Right lobe of liver (tissue), 6 donors: Measurements from ENCODE around the gene C4orf50. TPM values are rescaled to one million over a fixed set of nuclear protein-coding genes. Genes with fewer than 3 reads are reported as not detected.

Experiments
- ATAC-seq, 4 donors: fragments of 200-7000 bp; cut with Tn5 transposase; one replicate each; pipeline ENCODE4 v1.9.1; 2020; ENCODE audit warnings: mild to moderate bottlenecking in 4 of 4, moderate library complexity in 4 of 4
- DNase-seq, 3 donors: peaks; one replicate each; pipeline ENCODE4 v3.0.0-alpha.2; 2020
- H3K27ac ChIP-seq, 3 donors: fragments of 200-600 bp; one replicate each; pipeline ENCODE4 v1.8.0; 2022
- H3K27me3 ChIP-seq, 2 donors: fragments of 200-600 bp; one replicate each; pipeline ENCODE4 v1.8.0; 2022
- H3K36me3 ChIP-seq, 4 donors: fragments of 200-600 bp; sonication (generic) in 1 of 4; one replicate each; pipeline versions ENCODE4 v1.5.1 to v1.8.0; 2017 to 2022; ENCODE audit warnings: control low read depth in 1 of 4
- H3K4me1 ChIP-seq, 4 donors: fragments of 200-600 bp; sonication (generic) in 1 of 4; one replicate each; pipeline versions ENCODE4 v1.5.1 to v1.8.0; 2017 to 2022; ENCODE audit warnings: control low read depth in 1 of 4
- H3K4me3 ChIP-seq, 3 donors: fragments of 200-600 bp; one replicate each; pipeline ENCODE4 v1.8.0; 2022
- H3K9me3 ChIP-seq, 4 donors: fragments of 200-600 bp; sonication (generic) in 1 of 4; one replicate each; pipeline versions ENCODE4 v1.5.1 to v1.8.0; 2017 to 2022; ENCODE audit warnings: control low read depth in 1 of 4
- POLR2A ChIP-seq: fragments of 450-650 bp; IDR thresholded peaks from one replicate; pipeline ENCODE4 v1.6.1; 2017; ENCODE audit warnings: antibody characterized with exemption, mild to moderate bottlenecking
- WGBS: methylation state at CpG from one replicate; pipeline ENCODE4 v1.1.6; 2018; ENCODE audit warnings: low coverage, low lambda C conversion rate; ENCODE audit not compliant: insufficient coverage; ENCODE audit errors: missing lambda C conversion rate; 5-methylcytosine and 5-hydroxymethylcytosine counted together
- intact Hi-C, 2 donors: fragments of 100-400 bp; cut with DNase I; formaldehyde crosslinking; loops; one replicate each; pipeline versions ENCODE4 v1.11.2 to v1.14.1; 2022
- total RNA-seq, 6 experiments: library from RNA; depleted of rRNA in 2 of 6; stranded (reverse); fragments of >200 nt in 2 of 6; fragmentation: NEBNext Ultra II Directional in 3 of 6; extraction: Animal tissue kit (Norgen Biotek cat#: 25700) in 3 of 6; gene quantifications; one replicate each; pipeline versions ENCODE4 v1.1.0 to v1.2.4, GENCODE V29; 2016 to 2023
- TF ChIP-seq, protein P1 (sequence below), 4 donors: fragments of 200-600 bp in 3 of 4; fragments of 450-650 bp in 1 of 4; IDR thresholded peaks; one replicate each; pipeline versions ENCODE4 v1.5.1 to v1.8.0; 2016 to 2022; ENCODE audit warnings: antibody characterized with exemption in 4 of 4, mild to moderate bottlenecking in 2 of 4
- donor health status: DM: no; HTN: yes; CAD: no.
- donor health status: DM: no; HTN: no; CAD: no.
- donor health status: DM: no; HTN: no; CAD: no.
- donor health status: DM: no; HTN: yes; CAD: no.
- donor health status: DM: no; HTN: yes; CAD: no.

The C4orf50 gene
- total RNA-seq, 6 experiments from 2014 or later, result under 0.01 to 0.06 TPM; not detected in 4

DNA sequence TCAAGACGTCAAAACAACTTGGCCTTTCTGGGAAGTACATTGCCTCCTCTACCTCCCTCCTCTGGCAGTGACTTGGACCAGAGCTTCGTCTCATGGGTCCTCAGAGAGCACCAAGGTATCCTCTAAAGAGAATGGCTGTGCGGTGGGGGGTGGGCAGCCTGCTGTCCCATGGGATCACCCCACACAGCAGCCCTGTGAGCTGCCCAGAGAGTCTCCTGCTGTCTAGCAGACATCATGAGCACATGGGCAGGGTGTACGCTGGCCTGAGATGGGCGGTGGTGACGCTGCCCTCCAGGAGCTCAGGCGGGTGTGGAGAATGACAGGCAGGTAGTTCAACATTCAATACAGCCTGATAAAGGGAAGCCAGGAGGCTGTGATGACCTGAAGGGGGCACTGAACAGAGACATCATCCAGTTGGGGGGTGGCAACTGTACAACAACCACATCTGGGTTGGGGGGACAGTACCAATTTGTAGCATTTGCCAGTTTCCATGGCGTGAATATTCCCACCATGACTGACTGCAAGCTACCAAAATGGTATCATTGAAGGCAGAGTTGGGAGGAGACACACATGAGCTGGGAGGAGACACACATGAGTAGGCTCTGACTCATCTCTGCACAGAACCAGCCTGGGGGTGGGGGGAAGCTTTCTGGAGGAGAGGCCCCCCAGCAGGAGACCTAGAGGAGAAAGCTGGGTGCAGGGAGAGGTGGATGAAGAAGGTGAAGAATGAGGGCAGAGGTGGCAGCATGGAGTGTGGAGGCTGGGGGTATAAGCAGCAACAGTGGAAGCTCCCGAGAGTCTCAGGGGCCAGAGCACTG, 35.9 kb downstream of the C4orf50 start:
- DNase-seq, result no peak
- WGBS, result 43% methylated on average over 7 of the region's 9 CpGs

DNA sequence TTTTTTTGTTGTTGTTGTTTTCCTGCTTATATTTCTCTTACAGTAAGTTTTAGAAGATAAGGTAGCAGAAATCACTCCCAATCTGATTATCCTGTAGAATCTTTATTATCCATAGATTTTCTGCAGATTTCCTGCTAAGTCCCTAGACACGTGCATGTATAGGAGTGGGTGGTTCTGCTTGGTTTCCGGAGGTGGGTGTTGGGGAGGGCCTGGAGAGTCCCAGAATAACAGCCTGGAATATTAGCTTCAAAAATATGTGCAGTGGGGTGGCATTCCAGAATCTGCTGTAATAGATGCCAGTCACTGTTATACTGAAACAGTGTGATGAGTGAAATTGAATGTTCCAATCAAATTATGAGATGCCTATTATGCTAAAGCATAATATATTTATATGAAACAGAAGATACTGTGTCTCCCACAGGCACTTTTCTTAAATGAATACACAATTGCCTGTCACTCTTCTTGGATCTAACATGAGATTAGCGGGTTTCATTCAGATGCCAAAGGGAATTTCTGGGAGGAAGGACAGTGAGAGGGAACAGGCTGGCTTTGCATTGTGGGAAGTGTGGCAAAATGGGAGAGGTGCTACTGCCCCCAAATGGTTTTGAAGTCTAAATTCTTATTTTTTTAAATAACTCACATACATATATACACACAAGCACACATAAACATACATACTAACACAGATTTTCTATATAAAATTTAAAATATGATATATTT, 37.6 kb downstream of the C4orf50 start:
- no peaks in the 10 kb centered on the region for H3K4me1 ChIP-seq
- no peak overlapping the region for H3K4me3 ChIP-seq
- no peak for ATAC-seq
- H3K36me3 ChIP-seq, result no peaks in the 10 kb centered on the region
- no peak for TF ChIP-seq POLR2A
- TF ChIP-seq, protein P1, sequence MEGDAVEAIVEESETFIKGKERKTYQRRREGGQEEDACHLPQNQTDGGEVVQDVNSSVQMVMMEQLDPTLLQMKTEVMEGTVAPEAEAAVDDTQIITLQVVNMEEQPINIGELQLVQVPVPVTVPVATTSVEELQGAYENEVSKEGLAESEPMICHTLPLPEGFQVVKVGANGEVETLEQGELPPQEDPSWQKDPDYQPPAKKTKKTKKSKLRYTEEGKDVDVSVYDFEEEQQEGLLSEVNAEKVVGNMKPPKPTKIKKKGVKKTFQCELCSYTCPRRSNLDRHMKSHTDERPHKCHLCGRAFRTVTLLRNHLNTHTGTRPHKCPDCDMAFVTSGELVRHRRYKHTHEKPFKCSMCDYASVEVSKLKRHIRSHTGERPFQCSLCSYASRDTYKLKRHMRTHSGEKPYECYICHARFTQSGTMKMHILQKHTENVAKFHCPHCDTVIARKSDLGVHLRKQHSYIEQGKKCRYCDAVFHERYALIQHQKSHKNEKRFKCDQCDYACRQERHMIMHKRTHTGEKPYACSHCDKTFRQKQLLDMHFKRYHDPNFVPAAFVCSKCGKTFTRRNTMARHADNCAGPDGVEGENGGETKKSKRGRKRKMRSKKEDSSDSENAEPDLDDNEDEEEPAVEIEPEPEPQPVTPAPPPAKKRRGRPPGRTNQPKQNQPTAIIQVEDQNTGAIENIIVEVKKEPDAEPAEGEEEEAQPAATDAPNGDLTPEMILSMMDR (IDR thresholded peaks at IDR 0.05), result no peak
- H3K9me3 ChIP-seq, result no peaks in the 10 kb centered on the region
- H3K27ac ChIP-seq, result no peak overlapping the region
- WGBS, result 41% methylated on average over 3 of the region's 3 CpGs
- no peak for DNase-seq
- H3K27me3 ChIP-seq, result no peaks in the 10 kb centered on the region
- intact Hi-C loops, result no loop called here

More for the DNA sequence above, 35.9 kb downstream of the C4orf50 start:
- intact Hi-C loops, result no loop called here
- no peaks in the 10 kb centered on the region for H3K4me1 ChIP-seq
- H3K9me3 ChIP-seq, result no peaks in the 10 kb centered on the region
- H3K36me3 ChIP-seq, result no peaks in the 10 kb centered on the region
- ATAC-seq, result no peak
- H3K4me3 ChIP-seq, result no peak overlapping the region
- no peak overlapping the region for H3K27ac ChIP-seq
- H3K27me3 ChIP-seq, result no peaks in the 10 kb centered on the region
- TF ChIP-seq, protein P1 (IDR thresholded peaks at IDR 0.05), result no peak
- no peak for TF ChIP-seq POLR2A

DNA sequence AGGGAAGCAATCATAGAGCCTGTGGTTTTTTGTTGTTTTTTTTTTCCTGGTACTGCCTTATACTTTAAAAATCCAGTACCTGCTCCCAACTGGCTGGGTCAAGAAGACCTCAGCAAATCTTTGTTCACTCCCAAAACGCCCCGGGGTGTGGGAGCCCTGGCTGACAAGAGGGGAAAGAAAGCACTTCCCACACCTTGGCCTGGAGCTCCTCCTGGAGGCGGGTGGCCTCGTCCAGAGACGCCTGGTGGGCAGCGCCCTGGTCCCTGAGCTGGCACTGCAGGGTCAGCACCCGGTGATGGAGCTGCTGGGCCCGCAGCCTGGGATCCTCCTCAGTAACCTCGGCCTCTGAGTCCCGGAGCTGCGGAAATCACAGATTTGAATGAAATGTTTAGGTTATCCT, 38.2 kb downstream of the C4orf50 start:
- ATAC-seq (peak in 1 of 4 donors; percentile 21), DNase-seq (no peak)
- Histone ChIP-seq H3K4me3 (no peak overlapping the region), H3K36me3 (no peaks in the 10 kb centered on the region), H3K27ac (no peak overlapping the region), H3K4me1 (no peaks in the 10 kb centered on the region), H3K27me3 (no peaks in the 10 kb centered on the region), H3K9me3 (no peaks in the 10 kb centered on the region)
- no peak for TF ChIP-seq POLR2A
- TF ChIP-seq, protein P1 (IDR thresholded peaks at IDR 0.05), result peak in 2 of 4 donors; percentile 10 to 21
- 5% methylated on average over 8 of the region's 11 CpGs for WGBS
- intact Hi-C loops, result no loop called here

DNA sequence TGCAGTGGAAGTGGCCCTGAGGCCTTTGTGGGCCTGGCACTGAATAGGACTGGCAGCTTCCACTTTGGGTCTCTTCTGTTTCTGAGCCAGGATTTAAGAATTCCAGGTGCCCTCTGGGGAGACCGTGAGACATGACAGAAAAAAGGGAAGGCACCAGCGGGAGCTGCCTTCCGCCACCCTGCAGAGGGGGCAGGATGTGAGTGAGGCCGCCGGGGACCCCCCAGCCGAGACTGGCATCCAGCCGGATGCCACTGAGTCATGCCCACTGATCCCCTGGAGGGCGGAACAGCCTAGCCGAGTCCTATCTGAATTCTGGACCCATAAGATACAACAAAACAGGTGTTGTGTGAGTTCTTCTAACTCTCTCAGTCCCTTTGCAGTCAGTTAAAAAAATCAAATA, 41.3 kb downstream of the C4orf50 start:
- no peaks in the 10 kb centered on the region for H3K27me3 ChIP-seq
- ATAC-seq (no peak), DNase-seq (no peak)
- H3K36me3 ChIP-seq, result no peaks in the 10 kb centered on the region
- no peaks in the 10 kb centered on the region for H3K4me1 ChIP-seq
- no peak overlapping the region for H3K27ac ChIP-seq
- no peak overlapping the region for H3K4me3 ChIP-seq
- 52% methylated on average over 9 of the region's 9 CpGs for WGBS
- intact Hi-C loops, result no loop called here
- no peak for TF ChIP-seq POLR2A
- TF ChIP-seq, protein P1 (IDR thresholded peaks at IDR 0.05), result no peak
- H3K9me3 ChIP-seq, result no peaks in the 10 kb centered on the region
